Fibroblast of upper back skin (primary cell): ENCODE data around the gene DENND5A.
"Not testable (repeated sequence)": the region's sequence is repeated elsewhere in the genome, so short reads cannot be mapped to it uniquely, and the experiment has no call there.

ENCODE experiments used
- DNase-seq: peaks from one replicate; pipeline ENCODE4 v3.0.0-alpha.2; 2013

Gene DENND5A

DNA sequence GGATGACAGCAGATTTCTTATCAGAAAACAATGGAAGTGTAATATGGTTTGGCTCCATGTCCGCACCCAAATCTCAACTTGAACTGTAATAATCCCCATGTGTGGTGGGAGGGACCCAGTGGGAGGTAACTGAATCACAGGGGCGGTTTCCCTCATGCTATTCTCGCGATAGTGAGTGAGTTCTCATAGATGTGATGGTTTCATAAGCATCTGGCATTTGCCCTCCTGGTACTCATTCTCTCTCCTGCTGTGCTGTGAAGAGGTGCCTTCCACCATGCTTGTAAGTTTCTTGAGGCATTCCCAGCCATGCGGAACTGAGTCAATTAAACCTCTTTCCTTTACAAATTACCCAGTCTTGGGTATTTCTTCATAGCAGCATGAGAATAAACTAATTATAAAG, 92.8 kb downstream of the DENND5A start:
- DNase-seq, result no peak

DNA sequence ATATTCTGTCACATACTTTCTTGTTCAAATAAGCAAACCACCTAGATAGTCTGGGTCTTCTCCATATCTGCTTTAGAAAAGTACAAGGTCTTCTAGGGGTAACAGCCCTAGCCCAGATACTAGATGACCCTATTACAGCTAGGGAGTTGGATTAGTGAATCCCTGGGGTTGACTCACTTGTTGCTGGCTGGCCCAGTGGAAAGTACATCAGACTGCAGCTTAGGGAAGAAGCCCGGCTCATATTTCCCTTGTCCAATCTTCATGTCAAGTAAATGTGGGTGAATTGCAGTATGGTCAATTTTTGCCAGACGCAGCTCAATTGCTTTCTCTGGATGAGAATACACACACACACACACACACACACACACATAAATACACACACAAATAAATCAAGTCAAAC, 94.7 kb downstream of the DENND5A start:
- DNase-seq, result peak; percentile 49

DNA sequence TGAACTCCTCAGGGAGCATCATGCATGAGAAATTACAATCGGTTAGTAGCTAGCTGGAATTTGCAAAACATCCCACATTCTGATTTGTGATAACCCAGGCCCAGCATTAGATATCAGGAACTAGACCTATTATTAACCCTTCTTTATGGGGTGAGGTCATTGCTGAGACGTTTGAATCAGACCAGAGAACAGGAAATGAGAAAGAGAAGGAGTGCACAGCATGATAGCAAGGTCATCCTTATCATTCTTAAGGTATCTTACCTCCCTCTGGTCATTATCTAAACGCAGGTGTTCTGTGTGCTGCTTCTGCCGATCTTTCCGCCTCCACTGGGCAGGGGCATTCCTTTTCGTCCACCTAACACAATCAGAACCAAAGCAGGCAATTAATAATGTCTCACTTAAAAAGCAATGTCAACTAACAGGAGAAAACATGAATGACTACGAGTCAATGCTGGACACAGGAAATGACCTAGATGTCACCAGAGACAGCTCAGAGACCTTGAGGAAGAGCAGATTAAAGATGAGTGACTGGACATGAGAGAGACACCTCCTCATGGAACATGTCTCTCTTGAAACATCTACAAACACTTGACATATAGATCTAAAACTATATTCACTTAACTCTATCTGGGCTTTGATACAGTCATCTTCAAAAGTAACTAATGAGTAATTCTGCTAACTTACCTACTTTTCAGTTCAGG, 95.4 kb downstream of the DENND5A start:
- DNase-seq, result no peak

DNA sequence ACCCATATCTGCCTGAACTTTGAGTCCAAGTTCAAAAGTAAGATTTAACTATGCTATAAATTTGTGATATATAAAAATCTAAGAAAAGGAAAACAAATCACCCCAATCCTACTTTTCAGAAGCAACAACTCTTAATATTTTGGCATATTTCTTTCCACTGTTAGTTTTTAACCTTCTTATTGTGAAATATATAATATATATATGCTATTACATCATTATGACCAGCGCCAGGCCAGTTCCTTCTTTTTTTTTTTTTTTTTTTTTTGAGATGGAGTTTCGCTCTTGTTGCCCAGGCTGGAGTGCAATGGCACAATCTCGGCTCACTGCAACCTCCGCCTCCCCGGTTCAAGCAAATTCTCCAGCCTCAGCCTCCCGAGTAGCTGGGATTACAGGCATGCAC, 103.2 kb downstream of the DENND5A start:
- DNase-seq, result not testable (repeated sequence)

DNA sequence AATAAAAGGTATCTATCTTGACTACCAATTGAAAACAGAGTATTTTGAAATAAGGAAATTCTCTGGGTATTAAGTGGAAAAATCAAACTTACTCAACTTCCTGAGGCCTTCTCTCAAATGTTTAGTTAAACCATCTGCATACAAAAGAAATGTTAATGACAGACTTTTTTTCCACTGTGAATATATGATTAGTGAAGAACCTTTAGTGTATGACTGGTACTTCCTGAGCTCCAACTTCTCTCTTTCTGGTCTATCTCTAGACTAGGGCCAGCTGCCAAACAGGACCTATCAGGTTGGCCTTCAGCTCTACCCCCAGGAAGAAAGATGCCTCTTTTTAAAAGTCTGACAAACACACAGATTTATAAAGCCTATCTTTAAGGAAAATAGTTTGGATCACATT, 105.0 kb downstream of the DENND5A start:
- DNase-seq, result peak; percentile 46

DNA sequence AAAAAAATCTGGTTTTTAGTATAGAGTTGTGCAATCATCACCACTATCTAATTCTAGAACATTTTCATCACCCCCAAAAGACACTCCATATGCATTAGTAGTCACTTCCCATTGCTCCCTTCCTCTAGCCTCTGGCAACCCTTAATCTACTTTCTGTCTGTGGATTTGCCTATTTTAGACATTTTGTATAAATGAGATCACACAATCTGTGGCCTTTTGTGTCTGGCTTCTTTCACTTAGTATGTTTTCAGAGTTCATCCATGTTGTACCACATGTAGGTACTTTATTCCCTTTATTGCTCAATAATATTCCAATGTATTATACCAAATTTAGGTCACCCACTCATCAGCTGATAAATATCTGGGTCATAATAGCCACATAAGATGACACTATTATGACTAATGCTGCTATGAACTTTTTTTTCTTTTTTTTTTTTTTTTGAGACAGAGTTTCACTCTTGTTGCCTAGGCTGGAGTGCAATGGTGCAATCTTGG, 106.2 kb downstream of the DENND5A start:
- peak; percentile 80 for DNase-seq

DNA sequence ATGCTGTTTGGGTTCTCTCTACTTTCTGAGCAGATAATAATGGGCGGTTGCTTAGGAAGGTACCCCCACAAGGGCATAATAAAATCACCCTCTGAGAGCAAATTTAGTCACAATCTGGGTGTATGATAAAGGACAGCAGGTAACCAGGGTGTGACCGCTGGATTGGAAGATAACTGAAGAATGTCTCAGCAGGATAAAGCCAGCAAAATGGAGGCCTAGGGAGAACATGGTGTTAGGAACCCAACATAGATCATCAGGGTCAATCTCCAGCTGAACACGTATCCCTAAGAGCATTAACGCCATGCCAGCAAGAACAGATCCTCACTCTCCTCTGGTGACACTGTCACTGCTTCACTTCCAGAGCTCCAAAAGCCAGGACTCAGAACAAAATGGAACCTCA, 109.2 kb downstream of the DENND5A start:
- no peak for DNase-seq

DNA sequence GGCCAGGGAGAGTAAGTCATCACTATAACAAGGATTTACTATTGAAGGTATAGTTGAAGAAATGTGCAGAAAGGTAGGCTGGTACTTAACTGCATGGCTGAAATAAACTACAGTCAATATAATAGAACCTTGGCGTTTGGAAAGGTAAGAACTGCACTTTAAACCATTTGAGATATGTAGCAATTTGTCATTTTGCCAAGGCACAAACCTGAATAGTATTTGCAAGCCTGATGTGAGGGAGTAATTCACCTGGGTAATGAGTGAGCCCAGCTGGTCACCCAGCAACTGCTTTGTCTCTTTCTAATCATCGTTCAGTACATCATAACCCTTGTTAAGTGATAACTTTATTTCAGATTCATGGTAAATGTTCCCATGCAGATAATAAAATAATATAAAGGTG, 111.5 kb downstream of the DENND5A start:
- no peak for DNase-seq

DNA sequence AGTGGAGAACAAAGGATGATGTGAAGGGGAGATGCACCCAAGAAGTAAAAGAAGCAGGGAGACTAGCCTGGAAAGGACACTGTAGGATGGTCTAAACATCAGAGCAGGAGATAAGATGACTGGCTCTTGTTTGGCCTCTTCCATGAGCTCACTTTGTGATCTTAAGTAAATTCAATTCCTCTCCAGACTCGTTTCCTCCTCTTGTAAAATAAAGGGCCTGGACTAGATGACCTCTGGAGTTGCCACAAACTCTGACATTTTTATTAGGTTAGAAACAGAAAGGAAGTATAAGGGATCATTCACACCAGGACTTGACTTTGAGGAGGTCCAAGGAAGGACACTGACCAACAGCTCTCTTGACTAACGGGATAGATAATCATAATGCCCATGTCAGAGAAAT, 113.5 kb downstream of the DENND5A start:
- DNase-seq, result no peak

DNA sequence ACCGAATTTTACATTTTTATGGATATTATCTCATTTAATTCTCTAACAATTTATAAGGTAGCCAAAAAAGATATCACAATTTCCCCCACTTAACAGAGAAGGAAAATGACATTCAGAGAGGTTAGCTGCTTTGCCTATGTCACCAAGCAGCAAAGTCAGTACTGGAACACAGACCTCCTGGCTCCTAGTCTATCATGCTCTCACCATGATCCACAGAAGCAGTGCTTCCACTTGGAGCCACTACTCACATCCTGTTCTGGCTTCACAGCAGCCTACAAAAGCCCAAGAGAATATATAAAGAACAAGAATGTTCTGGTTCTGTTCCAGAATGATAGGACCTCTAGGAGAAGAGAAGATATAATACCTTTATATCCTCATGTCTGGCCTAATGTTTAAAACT, 114.2 kb downstream of the DENND5A start:
- peak; percentile 12 for DNase-seq

DNA sequence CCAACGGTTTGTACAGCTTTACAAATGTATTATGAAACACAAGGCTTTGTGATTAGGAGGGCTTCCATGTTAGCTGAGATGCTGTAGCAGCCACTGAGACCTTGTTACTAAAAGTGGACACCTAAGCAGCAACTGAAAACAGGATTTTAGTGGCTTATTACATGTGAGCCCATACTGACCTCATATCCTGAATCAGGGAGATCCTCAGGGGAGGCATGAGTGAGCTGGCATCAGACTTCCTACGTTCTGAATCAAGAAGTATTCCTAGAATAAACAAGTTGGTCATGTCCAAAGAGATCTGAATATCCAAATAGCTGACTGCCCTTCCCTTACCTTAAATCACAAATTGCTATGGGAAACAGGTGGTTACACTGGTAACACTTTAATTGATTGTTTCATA, 114.6 kb downstream of the DENND5A start:
- DNase-seq, result peak; percentile 54

DNA sequence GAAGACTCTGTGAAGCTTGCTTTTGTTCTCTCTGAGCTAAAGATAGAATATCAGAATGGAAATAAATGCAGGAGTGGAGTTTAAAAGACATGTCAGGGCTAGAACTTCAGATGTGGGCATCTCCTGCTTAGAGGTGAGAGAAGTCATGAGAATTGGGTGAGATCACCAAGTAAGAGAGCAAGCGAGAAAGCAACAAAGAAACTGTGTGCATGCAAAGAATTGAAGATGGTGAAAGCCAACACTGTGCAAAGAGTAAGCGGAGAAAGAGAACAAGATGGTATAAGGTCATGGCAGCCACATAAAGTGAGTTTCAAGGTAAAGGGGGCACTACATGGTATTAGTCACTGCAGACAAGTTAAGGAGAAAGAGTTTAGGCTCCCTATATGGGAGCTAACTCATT, 116.4 kb downstream of the DENND5A start:
- DNase-seq, result no peak

DNA sequence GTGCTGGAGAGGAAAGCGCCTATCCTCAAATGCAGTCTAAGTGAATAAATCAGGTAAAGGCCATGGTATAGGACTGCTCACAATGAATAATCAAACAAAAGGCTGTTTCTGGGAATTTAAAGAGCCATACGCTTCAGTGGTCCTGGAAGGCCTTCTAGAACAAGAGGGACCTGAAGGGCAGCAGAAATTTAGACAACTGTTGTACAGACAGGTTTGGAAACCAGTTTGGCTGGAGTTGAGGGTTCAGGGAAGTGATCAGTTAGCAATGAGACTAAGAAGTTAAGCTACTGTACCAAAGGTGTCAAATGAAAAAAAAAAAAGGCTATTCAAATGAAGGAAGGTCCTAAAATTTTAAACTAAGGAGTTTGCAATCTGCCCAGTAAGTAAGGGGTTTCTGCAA, 117.1 kb downstream of the DENND5A start:
- DNase-seq, result no peak

DNA sequence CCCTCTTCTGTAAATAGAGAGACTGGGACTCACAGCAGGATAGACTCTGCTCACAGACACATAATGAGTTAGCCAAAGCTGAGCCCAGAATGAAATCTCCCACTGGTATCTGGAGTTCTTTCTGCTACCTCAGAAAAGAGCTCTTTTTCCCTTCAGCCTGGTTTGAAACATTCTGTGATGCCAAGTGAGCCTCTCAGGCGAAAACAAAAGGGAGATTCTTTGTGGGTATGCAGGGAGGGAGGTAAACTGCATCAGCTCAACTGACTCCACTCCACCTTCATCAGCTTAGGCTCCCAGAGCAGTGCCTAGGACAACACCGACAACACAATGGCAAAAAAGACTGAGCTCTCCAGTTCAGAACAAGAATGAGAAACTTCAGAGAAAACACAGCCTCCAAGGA, 118.7 kb downstream of the DENND5A start:
- no peak for DNase-seq

DNA sequence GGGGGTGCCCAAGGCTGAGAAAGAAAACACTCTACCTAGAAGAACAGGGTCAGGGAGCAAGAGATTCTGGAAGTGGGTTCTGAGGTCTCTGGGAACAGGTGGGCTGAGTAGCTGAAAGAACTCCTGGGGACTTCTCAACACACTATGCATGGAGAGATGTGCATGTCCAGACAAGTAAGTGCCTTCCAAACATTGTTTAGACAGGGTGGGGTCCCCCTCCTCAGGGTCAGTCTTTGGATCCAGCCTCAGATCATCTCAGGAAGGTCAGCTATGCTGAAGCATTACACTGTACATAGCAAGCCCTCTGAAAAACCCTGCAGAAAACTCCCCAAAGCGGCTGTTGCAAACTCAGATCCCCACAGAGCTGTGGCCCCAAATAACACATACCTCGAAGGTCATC, 119.9 kb downstream of the DENND5A start:
- DNase-seq, result no peak

DNA sequence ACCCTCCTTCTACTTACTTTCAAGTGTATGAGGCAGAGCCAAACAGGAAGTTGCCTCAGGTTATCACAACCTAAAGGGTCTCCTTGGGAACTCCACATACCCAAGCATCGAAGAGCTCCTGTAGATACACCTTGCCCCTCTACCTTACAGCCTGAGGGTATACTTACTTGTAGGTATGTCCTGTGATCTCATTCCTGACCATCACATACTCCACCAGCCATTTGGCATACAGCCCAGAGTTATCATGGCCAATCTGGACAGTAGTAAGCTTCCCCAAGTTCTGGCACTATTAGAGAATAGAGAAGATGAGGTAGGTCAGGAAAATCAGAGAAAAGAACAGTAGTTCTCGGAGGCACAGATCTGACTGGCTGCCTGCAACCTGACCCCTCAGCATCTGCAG, 120.3 kb downstream of the DENND5A start:
- DNase-seq, result no peak

DNA sequence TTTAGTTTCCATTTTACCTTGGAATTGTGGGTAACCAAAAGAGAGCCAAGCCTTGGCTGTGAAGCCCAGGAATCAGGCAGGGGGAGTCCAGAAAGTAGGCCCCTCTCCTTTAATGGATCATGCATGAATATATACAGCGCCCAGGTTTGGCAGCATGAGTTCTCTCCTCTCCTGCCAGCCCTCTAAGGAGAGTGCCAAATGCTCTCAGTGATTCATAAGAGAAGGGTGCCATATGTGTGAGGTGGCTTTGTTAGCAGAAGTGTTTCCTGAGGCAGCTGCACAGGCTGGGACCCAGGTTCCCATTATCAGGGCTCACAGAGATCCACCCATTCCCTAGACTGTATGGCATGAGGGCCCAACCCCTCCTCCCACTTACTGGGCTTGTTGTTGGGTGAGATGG, 121.4 kb downstream of the DENND5A start:
- DNase-seq, result no peak

DNA sequence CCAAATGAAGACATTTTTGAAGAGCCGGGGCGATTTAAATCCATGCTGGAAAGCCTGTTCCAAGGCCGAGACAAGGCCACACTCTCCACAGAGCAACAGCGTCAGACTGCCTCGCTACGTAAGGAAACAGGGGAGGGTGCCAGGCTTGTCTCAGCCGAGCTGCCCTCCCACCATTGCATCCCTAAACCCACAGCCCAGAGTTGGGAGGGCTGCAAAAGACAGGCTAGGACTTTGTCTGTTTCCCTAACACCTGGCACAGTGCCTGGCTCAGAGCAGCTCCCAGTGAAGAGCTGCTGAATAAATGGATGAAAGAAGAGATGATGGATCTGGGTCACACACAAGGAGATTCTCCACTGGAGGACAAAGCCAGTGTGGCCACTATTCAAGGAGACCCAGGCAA, 122.4 kb downstream of the DENND5A start:
- no peak for DNase-seq

DNA sequence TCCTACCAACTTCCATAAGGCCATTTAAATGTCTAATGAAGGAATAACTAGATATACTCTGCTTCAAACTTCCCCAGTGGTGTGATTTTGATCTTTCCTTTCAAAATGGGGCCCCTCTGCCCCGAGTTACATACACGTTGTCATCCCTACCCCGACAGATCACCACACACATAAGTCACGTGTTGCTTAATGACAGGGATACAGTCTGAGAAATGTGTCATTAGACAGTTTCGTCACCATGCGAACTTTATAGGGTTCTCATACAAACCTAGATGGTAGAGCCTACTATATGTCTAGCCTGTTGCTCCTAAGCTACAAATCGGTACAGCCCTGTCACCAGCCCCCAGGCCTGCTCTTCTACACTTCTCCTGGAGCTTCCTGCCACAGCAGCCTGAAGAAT, 124.0 kb downstream of the DENND5A start:
- no peak for DNase-seq

DNA sequence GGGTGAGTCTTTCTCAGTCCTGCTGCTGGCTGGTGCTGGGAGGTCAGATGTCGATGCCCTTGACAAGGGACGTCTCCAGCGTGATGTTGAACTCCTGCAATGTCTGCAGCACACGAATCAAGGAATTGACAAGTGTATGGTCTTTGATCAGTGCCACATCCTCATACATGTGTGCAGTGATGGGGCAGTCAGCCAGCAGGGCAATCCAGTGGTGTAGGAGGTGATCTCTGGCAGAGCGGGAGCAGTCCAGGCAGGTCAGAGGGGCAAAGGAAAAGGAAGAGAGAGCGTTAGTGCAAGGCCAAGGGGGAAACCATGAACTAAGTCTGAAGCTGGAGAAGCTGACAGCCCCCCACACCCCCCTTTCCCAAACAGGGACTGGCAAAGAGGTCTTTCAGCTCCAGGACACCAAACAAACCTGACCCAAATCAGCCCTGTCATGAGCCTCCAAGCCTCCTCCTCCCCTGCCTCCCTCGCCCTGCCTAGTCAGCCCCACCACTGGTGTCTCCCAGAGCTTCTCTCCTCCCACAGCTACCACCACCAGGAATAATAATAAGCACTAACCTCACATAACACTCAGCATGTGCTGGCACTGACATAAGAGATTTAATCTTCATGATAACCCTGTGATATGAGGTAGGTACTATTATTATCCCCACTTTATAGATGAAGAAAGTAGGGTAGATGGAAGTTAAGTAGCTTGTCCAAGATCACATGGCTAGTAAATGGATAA, 125.4 kb downstream of the DENND5A start:
- no peak for DNase-seq

DNA sequence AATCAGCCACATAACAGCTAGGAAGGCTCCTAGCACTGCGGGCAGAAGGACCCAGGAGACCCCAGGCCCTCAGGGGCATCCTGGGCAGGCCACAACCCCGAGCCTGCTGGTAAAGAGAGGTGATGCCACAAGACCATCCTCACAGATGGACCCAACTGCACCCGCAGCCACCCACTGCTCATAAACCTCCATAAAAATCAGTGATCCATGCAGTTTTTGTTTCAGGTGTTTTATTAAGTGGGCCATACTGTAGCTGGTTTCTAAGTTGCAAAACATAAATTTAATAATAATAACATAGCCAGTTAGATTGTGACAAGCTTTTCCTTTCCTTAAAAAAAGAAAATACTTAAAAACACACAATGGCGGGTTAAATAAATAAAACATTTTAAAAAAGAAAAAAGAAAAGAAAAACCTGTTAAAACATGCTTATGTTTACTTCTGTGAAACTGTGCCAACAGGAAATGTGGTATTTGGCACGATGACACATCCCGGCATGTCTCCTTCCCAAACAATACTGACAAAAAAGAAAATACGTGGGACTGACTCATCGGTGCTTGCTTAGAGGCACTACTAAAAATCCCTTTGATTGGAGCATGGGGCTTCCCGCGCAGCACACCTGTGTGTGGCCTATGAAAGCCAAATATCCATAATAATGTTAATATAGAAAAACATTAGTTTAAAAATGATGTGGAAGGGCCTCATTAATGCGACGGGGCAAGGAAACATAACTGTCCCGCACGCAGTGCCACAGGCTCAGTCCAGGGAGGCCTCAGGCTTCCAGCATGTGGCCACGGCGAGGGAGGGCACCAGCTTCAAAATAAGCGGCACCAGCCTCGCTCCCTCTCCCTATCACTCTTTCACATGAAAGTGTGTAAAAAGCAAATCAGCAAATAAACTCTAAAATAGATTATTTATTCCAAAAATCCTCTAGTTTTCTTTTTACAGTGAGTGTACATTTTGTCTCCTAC, 126.3 kb downstream of the DENND5A start:
- peak; percentile 77 for DNase-seq

DNA sequence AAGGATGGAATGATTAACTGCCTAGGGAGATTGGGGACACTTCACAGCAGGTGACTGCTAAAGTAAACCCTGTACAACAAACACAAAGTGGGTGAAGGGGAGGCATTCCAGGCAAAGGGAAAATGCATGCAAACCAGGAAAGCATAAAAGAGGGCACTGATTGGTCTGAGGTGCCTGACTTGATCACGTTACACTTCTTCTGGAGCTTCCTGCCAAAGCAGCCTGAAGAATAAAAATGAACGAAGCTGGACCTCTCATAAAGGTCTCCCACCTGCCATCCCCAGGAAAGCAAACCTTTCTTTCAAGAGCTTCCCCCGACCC, 127.1 kb downstream of the DENND5A start:
- no peak for DNase-seq

DNA sequence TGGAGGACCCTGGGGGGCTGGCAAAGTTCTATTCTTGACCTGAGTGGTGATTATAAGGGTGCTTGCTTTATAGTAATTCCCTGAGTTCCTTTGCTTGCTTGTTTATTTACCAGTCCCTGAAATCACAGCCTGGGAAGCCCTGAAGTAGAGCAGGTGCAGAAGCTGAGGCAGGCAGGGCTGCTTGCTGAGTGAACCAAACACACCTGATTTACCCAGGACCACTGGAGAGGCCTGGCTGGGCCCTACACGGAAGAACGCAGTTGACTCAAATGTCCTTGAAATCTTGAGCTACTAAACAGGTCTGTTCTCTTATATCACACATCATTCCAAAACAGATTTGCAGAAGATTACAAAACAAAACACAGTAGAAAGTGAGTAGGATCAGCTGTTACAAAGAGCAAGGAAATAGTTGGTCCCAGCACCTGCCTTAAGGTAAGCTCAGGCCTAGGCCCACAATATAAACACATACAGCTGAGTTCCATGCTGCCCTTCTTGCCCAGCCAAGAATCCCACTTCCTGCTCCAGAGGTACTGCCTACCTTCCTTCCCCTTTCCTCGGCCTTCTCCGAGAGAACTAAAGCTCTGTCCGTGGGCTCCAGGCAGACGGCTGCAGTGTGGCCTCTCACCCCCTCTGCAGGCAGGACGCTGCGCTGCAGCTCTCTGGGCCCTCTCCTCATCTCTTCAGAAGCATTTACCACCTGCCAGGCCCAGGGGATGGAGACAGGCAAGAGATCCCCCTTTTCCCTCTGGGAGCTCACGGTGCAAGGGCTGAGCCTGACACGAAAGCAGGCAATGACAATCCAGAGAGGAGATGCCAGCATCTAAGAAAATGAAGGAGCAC, 127.6 kb downstream of the DENND5A start:
- DNase-seq, result peak; percentile 65
